Measurements from ENCODE around the gene RALGPS1. TPM values are rescaled to one million over a fixed set of nuclear protein-coding genes. Genes with fewer than 3 reads are reported as not detected.

RALGPS1 gene
- total RNA-seq, 4 donors from 2014 or later, result 4.6 to 11.9 (median 10.0) TPM

GRCh38 chr9:127215268-127216209 lies 301.0 kb downstream of the RALGPS1 start:
- peaks cover 0 to 10% (median 2%) of the 10 kb centered on the region in 4 donors for H3K4me1 ChIP-seq
- no peak overlapping the region for H3K27ac ChIP-seq (replicated peaks in 1 of 4)
- WGBS, result 86% methylated on average over 13 of the region's 14 CpGs
- H3K4me3 ChIP-seq, result no peak overlapping the region
- H3K27me3 ChIP-seq, result no peaks in the 10 kb centered on the region
- H3K9me3 ChIP-seq, result no peaks in the 10 kb centered on the region
- intact Hi-C loops (cut with DNase I), result loop anchor here (5.0 kb wide), 1 partner anchor 132 kb away; no protein-coding TSS in a partner anchor
- TF ChIP-seq POLR2AphosphoS5 (IDR thresholded peaks at IDR 0.05), result no peak
- no peak for TF ChIP-seq CTCF (IDR thresholded peaks at IDR 0.05)
- no peak for TF ChIP-seq POLR2A (IDR thresholded peaks at IDR 0.05; ENCODE audit: low read depth)
- no peak for TF ChIP-seq EP300 (IDR thresholded peaks at IDR 0.05)
- no peak for DNase-seq (ENCODE audit: extremely low spot score)
- H3K36me3 ChIP-seq, result peaks cover 0 to 3% (median 0%) of the 10 kb centered on the region in 4 donors

DNA sequence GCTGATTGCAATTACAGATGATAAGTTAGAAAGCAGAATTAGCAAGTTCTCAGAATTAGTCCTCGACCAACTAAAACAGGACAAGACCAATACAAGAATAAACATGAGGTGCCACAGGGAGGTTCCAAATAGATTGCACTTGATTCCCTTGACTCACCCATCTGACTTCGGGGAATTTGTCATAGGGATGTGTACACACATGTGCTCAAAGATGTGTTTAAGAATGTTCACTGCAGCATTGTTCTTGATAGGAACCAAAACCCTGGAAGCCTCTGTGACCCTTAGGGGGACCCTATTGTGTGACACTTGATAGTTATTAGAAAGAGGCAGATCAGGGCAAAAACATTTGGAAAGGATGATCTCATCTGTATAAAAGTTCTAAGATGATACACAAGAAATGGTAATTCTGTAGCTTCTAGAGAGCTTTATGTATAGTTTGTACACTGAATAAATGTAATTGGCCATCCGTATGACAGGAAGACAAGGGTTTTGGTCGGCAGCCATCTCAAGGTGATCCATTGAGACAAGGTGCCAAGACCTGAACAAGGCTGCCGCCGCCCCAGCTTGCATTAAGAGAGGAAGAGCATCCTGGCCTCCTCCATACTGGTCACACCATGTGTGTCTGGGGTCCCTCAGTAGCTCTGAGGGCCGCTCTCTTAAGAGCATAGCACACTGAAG lies 301.8 kb downstream of the RALGPS1 start:
- DNase-seq (ENCODE audit: extremely low spot score), result no peak
- intact Hi-C loops (cut with DNase I), result loop anchor here (5.0 kb wide), 1 partner anchor 131 kb away; no protein-coding TSS in a partner anchor
- Histone ChIP-seq H3K27me3 (no peaks in the 10 kb centered on the region), H3K4me1 (peaks cover 0 to 10% (median 2%) of the 10 kb centered on the region in 4 donors), H3K4me3 (no peak overlapping the region), H3K36me3 (peaks cover 0 to 3% (median 0%) of the 10 kb centered on the region in 4 donors), H3K27ac (replicated peaks in 1 of 4) (no peak overlapping the region), H3K9me3 (no peaks in the 10 kb centered on the region)
- TF ChIP-seq CTCF (IDR thresholded peaks at IDR 0.05) (no peak), EP300 (IDR thresholded peaks at IDR 0.05) (no peak), POLR2A (IDR thresholded peaks at IDR 0.05; ENCODE audit: low read depth) (no peak), POLR2AphosphoS5 (IDR thresholded peaks at IDR 0.05) (no peak)
- whole genome bisulfite sequencing, result 96% methylated on average over 7 of the region's 7 CpGs

- intact Hi-C loops (cut with DNase I), result loop anchor here (5.0 kb wide), 1 partner anchor 130 kb away; no protein-coding TSS in a partner anchor
- TF ChIP-seq POLR2AphosphoS5 (IDR thresholded peaks at IDR 0.05) (no peak), EP300 (IDR thresholded peaks at IDR 0.05) (no peak), POLR2A (IDR thresholded peaks at IDR 0.05; ENCODE audit: low read depth) (no peak), CTCF (IDR thresholded peaks at IDR 0.05) (no peak)
- peaks cover 0 to 10% (median 2%) of the 10 kb centered on the region in 4 donors for H3K4me1 ChIP-seq
- no peak overlapping the region for H3K4me3 ChIP-seq
- no peaks in the 10 kb centered on the region for H3K27me3 ChIP-seq
- DNase-seq (ENCODE audit: extremely low spot score), result no peak
- H3K27ac ChIP-seq (replicated peaks in 1 of 4), result no peak overlapping the region
- WGBS, result 78% methylated on average over 5 of the region's 5 CpGs
- peaks cover 0 to 3% (median 0%) of the 10 kb centered on the region in 4 donors for H3K36me3 ChIP-seq
- H3K9me3 ChIP-seq, result no peaks in the 10 kb centered on the region
These were observed 302.3 kb downstream of the RALGPS1 start for GRCh38 chr9:127216888-127217217.

GRCh38 chr9:127218818-127219217 lies 304.2 kb downstream of the RALGPS1 start:
- WGBS, result 78% methylated on average over 10 of the region's 10 CpGs
- DNase-seq (ENCODE audit: extremely low spot score), result no peak
- intact Hi-C loops (cut with DNase I), result loop anchor here (5.0 kb wide), 1 partner anchor 128 kb away; no protein-coding TSS in a partner anchor

More at GRCh38 chr9:127218818-127219217, 304.2 kb downstream of the RALGPS1 start:
- H3K27ac ChIP-seq (replicated peaks in 1 of 4), result no peak overlapping the region
- no peak overlapping the region for H3K4me3 ChIP-seq
- no peaks in the 10 kb centered on the region for H3K9me3 ChIP-seq
- peaks cover 3 to 14% (median 7%) of the 10 kb centered on the region in 4 donors for H3K4me1 ChIP-seq
- no peaks in the 10 kb centered on the region for H3K27me3 ChIP-seq
- TF ChIP-seq POLR2AphosphoS5 (IDR thresholded peaks at IDR 0.05), result no peak
- no peak for TF ChIP-seq POLR2A (IDR thresholded peaks at IDR 0.05; ENCODE audit: low read depth)
- no peak for TF ChIP-seq CTCF (IDR thresholded peaks at IDR 0.05)
- no peak for TF ChIP-seq EP300 (IDR thresholded peaks at IDR 0.05)
- no peaks in the 10 kb centered on the region for H3K36me3 ChIP-seq
